A549 (cell line): ENCODE data around the gene KCTD21.

Experiments
- BCL3 ChIP-seq: fragments of >200 bp; sonication (Bioruptor Twin); formaldehyde crosslinking; IDR thresholded peaks from 3 replicates; pipeline ENCODE4 v1.6.1; 2016
- CTCF ChIP-seq: fragments of >200 bp; sonication (Bioruptor Twin); formaldehyde crosslinking; IDR thresholded peaks from 3 replicates; pipeline ENCODE4 v1.5.1; 2016
- MAZ ChIP-seq: fragments of 150-350 bp; IDR thresholded peaks from 2 replicates; pipeline ENCODE4 v1.6.1; 2014; ENCODE audit warnings: antibody characterized with exemption, low read depth, low read length, borderline replicate concordance

- TF ChIP-seq CTCF (no peak), MAZ (no peak), BCL3 (no peak)
These were observed 36.5 kb upstream of the KCTD21 start for GRCh38 chr11:78224906-78225420.
